Activated CD4-positive, CD25-positive, alpha-beta regulatory T cell (primary cell): Measurements from ENCODE around the gene ANKAR.
"Not testable (repeated sequence)": the region's sequence is repeated elsewhere in the genome, so short reads cannot be mapped to it uniquely, and the experiment has no call there.

Experiments used
- DNase-seq, 4 experiments: peaks; one replicate each; lab custom pipeline; 2025; lab: John Stamatoyannopoulos, UW

ANKAR gene, protein sequence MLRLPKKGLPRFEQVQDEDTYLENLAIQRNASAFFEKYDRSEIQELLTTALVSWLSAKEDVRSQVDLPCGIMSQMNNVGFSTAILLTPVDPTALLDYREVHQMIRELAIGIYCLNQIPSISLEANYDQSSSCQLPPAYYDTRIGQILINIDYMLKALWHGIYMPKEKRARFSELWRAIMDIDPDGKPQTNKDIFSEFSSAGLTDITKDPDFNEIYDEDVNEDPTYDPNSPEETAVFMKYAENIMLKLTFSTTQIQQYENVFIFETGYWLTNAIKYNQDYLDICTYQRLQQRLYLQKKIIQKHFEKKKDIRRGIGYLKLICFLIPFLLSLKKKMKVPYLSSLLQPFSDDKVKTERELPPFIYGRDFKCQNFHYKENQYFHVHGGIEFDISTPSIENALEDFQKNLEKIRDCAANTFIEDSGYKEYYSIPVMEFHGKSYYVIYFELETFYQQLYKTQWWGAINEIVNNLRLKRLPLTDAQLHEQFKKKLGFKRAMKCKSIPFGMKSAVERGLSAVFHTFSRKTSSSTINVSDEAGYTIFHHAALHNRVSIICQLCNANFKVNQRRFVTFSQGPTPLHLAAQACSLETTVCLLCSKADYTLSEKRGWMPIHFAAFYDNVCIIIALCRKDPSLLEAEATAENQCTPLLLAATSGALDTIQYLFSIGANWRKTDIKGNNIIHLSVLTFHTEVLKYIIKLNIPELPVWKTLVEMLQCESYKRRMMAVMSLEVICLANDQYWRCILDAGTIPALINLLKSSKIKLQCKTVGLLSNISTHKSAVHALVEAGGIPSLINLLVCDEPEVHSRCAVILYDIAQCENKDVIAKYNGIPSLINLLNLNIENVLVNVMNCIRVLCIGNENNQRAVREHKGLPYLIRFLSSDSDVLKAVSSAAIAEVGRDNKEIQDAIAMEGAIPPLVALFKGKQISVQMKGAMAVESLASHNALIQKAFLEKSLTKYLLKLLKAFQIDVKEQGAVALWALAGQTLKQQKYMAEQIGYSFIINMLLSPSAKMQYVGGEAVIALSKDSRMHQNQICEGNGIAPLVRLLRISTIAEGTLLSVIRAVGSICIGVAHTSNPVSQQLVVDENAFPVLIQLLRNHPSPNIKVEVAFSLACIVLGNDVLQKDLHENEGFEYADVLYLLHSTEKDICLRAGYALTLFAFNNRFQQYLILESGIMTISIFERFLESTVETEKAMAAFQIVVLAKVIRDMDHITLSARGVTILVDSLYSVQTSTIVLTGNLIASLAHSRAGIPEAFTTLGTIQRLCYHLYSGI (N-terminal part only)

DNA sequence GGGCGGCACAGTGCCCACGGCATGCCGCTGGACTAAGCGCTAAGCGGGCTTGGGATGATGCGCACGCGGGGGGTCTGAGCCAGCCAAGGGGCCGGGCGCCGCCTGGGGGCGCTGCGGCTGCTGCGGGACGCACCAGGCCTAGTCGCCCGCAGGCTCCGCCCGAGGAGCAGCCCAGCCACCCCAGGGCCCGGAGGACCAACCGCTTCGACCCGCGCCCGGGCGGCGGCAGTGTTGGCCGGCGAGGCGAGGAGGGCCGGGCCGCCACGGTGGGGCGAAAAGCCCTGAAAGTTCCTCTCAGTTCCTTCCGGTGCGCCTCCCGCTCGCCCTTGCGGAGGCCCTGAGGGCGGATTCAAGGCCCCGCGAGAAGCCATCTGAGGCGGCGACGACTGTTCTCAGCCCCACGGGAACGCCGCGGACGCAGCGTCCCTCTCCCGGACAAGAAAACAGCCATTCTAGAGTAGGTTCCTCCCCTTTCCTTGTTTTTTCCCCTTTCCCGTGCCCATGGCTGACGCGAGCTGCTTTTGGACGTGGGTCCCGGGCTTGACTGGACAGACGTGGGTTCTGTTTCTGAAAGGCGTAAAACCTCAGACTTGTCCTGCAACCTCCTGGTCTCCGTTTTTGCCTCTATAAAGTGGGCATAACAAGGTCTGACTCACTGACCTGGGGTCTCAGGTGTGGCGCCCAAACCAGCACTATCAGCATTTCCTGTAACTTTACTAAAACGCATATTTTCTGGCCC lies at the start of gene ANKAR:
TSS of gene ANKAR (plus strand) at position 297 of the 739 bp plus-strand sequence. CDS start 1,821 bp downstream, outside the sequence.
- DNase-seq, result peak; percentile 62 to 74 (median 68)

DNA sequence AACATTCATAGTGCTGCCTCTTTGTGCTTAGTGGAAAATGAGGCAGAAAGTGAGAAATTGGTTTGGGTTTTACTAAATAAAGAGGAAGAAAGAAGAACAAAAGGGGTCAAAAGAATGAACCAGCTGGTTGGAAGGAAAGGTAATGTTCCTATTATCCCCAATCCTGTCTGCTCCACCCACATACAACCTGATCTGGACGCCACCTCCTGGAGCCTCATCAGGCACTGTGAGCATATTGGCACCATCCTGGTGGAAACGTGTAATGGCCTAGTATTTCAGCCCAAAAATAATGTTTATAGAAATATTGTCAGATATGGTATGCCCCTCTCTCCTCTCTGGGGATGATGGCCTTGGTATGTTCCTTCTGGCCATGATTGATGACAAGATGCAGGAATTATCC lies 48.8 kb upstream of the ANKAR start:
- no peak for DNase-seq

DNA sequence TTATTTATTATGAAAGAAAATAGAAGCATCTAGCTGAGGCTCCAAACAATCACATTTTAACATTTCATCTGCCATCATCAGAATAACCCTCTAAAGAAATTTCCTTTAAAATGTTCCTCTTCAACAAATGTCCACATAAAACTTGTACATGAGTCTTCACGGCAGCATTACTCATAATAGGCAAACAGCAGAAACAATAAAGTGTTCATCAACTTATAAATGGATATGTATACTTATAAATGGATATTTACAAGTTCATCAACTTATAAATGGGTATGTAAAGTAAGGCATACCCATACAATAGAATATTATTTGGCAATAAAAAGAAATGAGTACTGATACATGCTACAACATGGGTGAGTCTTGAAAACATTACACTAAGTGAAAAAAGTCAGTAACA lies 46.7 kb upstream of the ANKAR start:
- no peak for DNase-seq

DNA sequence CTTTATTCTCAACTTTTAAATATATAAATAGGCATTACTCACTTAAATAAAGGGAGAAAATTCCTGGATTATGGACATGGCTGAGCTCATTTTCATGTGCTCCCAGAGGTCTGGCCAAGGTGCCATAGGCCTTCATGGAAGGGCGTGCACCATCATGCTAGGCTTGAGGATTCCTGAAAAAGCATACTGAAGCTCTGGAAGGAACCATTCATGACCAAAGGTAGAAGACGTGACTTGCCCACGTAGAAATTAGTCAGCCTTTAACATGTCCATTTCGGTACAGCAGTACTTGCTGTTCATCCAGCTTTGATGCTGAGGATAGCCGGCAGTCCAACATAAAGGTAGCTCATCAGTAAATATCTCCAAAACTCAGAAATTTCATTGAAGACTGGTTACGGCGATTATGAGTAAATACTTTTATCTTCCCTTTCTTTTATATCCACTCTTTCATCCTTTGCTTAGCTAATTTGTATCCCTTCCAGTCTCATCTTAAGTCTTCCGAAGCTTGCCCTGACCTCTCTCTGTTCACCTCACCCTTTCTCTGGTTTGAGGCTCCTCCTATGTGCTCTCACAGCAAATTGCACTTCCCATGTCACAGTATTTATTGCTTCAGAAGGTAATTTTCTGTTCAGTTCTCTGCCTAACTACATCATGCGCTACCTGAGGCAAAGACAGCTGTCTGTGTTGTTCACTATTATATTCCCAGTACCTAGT lies 45.5 kb upstream of the ANKAR start:
- no peak for DNase-seq

DNA sequence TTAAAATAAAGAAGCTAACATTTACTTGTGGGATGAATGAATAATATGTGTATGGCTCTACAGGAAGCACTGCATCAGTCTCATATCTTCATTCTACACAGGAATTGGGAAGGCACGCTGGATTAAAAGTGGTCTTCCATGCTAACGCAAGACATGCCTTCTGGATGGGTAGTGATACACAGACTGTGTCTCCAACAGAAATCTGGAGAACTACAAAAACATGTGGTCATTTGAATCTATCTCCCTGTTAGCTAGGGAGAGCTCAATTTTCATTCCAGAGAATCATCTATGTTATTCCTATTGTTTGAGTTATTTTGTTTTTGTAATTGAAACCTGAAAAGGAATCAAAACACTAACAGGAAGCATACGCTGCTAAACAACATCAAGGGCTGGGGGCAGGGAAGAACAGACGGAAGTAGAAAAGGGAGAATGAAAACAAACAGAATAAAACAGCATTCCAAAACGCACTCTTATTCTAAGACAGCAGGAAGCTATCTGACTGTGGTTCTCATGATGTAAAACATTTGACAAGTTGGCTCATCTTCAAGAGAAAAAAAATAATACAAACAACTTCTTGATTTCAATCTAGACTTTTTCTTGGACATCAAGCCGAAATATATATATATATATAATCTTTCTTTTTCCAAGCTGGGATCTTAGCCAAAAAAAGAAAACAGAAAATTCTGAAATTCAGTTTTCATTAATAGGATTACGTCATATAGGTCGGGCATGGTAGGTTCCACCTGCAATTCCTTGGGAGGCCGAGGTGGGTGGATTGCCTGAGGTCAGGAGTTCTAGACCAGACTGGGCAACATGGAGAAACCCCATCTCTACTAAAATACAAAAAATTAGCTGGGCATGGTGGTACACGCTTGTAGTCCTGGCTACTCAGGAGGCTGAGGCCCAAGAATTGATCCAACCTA lies 44.7 kb upstream of the ANKAR start:
- DNase-seq, result no peak

DNA sequence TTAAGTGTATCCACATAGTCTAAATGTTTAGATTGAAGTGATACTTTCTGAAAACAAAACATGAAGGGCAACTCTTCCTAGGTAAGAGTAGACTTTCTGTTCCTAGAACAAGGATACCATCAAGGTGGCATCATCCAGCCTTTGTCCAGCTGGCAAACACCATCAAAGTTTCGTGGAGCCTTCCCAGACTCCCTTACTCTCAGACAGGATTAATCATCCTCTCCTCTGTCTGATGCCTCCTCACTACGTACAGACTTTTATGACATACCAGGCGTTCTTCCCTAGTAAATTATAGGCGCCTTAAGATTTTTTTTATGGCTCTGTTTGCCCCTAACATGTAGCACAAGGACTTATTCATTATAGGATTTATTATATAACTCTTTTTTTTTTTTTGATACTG lies 42.6 kb upstream of the ANKAR start:
- DNase-seq, result no peak

DNA sequence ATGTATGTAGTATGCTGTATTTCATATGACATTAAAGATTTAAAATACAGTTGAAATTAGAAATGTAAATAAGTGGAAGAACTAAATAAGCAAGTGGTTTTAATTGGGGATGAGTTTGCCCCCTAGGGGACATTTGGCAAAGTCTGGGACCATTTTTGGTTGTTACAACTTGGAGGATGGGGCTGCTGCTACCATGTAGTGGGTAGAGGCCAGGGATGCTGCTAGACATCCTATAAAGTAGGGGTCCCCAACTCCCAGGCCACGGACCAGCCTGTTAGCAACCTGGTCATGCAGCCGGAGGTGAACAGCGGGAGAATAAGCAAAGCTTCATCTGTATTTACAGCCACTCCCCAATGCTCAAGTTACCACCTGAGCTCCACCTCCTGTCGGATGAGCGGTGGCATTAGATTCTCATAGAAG lies 41.1 kb upstream of the ANKAR start:
- no peak for DNase-seq

DNA sequence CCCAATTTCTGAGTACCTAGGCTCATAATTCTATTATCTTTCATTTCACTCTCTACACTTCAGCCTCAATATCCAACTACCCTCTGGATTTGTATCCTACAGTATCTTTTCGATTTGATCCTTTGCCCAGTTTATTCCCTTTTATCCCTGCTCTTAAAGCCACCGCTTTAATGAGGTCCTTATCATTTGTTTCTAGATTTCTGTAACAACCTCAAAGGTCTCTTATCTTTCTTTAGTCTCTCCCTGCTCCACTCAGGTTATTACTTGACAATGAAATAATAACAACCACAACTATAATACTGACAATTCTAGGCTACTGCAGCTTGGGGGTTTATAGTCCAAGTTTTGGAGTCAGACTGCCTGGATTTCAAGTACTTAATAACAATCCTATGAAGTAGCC lies 39.1 kb upstream of the ANKAR start:
- DNase-seq, result no peak

DNA sequence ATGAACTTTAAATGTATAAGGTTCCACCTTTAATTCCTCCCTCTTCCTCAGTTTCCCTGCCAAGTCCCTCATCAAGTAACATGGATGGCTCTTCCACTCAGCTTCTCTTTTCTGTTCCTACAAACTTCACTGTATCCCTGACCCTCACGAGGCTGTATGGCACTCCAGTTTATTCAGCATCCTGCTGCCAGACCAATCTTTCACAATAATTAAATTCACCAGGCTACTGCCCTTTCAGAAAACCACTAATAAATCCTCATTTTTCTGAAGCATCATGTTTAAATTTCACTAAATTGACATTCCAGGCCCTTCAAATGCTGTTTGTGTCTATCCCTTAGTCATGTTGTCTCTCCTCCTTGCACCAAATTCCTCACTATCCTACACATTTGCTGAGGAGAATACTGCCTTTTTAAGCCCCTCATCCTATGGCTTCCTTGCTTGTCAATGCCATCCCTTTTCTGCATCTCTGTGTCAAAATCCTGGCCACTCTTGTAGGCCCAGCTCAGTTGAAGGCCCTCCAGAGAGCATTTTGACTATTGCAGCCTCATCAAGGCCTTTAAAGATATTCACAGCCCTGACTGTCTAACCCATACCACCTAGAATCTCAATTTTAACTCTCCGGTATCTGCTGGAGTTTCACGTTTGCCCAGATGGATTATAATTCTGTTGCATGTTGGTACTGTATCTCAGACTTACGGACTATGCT lies 36.0 kb upstream of the ANKAR start:
- no peak for DNase-seq

DNA sequence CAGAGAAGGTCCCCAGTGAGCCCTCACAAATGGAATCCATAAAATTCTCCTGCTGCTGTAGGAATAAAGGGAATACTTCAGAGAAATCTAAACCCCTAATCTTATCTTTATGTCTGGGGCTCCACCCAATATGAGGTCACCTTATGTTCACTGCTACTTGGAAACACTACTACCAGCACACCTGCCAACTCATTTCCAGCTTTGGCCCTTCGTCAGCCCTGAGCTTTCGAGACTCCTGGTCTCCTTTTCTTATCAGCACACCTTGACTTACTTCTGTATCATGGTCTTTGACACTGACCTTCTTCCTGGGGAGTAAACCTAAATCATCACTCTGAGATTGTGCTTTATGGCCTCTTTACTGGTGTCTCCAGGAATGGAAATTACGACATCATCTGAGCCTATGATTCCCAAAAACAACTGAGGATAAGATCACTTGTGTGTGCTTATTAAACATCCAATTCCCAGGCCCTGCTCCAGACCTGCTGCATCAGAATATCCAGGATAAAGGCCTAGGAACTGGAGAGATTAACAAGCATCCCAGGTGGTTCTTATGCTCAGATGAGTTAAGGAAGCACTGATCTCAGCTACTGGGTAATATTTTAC lies 35.4 kb upstream of the ANKAR start:
- DNase-seq, result no peak

DNA sequence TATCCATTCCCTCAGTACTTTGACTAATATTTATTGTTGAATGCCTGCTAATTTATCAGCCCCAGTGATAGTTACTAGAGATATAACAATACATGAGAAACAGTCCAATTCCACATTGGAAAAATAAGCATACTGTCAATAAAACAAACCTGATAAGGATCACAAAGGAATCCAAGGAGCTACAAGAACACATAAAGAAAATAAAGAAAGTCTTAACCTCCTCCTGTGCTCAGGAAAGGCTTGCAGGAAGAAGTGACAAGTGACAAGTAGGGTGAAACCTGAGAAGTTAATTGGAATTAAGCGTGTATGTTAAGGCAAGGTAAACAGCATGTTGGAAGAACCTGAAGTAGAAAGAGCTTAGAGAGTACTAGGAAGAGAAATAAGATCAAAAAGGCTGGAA lies 33.5 kb upstream of the ANKAR start:
- DNase-seq, result no peak

DNA sequence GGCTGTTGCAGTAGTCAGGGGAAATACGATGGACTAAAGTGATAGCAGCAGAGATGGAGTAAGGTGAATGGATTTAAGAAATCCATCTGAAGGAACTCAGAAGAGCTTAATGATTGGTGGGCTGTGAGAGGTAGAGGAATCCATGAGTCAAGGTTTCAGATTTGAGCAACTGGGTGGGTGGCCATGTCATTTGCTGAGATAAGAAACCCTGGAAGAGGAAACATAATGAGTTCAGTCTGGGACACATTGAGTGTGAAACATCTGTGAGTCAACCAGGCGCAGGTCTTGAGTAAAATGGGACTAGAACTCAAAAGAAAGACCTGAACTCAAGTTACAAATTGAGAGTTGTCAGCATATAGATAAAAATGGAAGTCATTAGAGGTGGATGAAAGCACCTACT lies 32.9 kb upstream of the ANKAR start:
- DNase-seq, result no peak

DNA sequence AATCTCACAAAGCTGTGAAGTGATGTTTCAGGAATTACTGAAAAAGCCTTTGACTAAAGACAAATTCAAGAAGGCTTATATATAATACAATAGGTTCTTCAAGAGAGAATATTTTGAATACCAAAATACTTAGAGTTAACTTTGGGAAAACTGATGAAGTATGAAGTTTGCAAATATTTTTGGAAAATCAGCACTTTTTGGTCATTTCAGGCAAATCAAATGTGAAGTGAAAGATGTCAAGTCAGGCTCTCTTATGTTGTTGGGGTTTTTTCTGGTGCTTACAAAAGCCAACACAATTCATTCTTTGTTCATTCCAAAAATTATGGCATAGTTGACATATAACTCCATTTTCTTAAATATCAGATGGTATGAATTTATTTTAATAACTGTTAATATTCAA lies 27.9 kb upstream of the ANKAR start:
- DNase-seq, result no peak

DNA sequence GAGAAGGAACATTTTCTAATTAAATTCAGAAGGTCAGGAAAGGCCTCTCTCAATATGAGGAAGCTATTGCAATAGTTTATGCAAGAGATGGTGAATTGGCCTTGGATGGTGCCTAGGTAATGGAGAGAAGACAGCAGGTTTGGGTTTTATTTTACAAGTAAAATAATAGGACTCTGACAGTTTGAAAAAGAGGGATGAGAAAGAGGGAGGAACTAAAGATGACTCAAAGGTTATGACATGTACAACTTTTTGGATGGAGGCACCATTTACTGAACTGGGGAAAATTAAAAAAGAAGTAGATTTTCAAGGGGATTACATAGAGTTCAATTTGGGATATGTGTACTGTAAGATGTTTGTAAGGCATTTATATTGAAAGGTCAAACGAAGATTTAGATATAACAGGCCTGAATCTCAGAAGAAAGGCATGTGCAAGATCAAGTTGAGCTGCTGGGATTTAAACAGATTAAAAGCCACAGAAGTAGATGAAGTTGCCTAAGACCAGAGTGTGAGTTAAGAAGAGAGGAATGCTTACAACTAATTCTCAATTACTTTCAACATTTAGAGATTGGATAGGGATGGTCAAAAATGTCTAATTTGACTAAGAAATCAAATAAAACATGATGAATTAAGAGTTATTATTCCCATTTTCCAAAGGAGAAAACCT lies 25.5 kb upstream of the ANKAR start:
- no peak for DNase-seq

DNA sequence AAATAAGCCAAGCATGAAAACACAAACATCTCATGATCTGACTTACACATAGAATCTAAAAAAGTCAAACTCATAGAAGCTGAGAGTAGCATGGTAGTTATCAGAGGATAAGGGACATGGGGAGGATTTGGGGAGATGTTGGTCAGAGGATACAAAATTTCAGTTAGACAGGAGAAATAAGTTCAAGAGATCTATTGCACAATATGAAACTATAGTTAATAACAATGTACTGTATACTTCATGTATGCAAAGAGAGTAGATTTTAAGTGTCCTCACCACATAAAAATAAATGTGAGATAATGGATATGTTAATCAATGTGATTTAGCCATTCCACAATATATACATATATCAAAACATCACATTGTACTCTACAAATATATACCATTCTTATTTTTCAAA lies 23.2 kb upstream of the ANKAR start:
- DNase-seq, result no peak

DNA sequence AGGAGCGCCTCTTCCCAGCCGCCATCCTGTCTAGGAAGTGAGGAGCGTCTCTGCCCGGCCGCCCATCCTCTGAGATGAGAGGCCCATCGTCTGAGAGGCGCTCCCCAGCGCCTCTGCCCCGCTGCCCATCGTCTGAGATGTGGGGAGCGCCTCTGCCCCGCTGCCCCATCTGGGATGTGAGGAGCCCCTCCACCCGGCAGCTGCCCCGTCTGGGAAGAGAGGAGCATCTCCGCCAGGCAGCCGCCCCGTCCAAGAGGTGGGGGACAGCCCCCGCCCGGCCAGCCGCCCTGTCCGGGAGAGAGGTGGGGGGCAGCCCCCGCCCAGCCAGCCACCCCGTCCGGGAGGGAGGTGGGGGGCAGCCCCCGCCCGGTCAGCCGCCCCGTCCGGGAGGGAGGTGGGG lies 21.0 kb upstream of the ANKAR start:
- not testable (repeated sequence) for DNase-seq

DNA sequence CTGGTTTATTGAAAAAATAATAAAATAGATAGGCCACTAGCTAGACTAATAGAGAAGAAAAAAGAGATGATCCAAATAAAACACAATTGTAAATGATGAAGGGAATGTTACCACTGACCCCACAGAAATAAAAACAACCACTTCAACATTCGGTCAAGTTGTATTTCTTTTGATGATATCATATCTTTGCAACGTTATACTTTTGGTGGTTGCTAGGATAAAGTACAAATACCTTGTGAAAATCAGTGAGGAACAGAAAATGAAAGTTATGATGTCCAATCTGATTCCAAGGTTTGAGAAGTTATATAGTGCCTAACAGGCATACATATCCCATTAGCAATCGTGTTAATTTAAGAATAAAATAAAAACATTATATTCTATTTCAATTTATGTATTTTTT lies 19.8 kb upstream of the ANKAR start:
- no peak for DNase-seq

DNA sequence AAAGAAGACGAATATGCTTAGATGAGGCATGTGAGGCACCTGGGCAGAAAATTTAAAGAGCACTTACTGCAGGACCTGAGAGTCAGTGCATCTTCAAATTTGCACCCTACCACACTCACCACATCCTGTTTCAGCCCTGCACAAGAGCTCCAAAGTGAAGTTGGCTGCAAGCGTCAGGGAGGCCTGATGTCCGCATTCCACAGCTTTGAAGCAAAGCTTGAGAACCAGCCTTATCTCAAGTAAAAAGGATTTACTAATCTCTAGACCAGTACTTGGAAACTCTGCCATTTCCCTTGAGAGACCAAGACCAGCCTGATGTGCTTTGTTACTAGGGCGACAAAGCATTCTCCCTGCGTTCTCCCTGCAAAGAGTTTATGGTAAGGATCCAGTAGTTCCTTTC lies 16.6 kb upstream of the ANKAR start:
- no peak for DNase-seq
